Psoas muscle (tissue), 8 donors: ENCODE measurements around the gene C2orf68. TPM values are rescaled to one million over a fixed set of nuclear protein-coding genes. Genes with fewer than 3 reads are reported as not detected.
A peak's percentile ranks its signal among the peaks of the same experiment; 100 is the strongest.

Source experiments
- ATAC-seq, 4 donors: fragments of 200-7000 bp; cut with Tn5 transposase; one replicate each; pipeline ENCODE4 v1.9.1; 2020; ENCODE audit warnings: moderate library complexity in 3 of 4, mild to moderate bottlenecking in 2 of 4
- DNase-seq, 2 donors: peaks; one replicate each; pipeline ENCODE4 v3.0.0-alpha.2; 2020
- H3K27ac ChIP-seq: fragments of 200-600 bp; one replicate; pipeline ENCODE4 v1.8.0; 2022
- H3K27me3 ChIP-seq, 3 donors: fragments of 200-600 bp in 1 of 3; one replicate each; pipeline versions ENCODE4 v1.6.1 to v1.8.0; 2013 to 2022; ENCODE audit warnings: low read length in 2 of 3, mild to moderate bottlenecking in 2 of 3, moderate library complexity in 1 of 3; ENCODE audit not compliant: insufficient read depth in 3 of 3
- H3K36me3 ChIP-seq, 2 donors: fragments of 200-600 bp in 1 of 2; one replicate each; pipeline versions ENCODE4 v1.6.1 to v1.8.0; 2013 to 2022; ENCODE audit warnings: low read depth in 1 of 2, mild to moderate bottlenecking in 1 of 2, moderate library complexity in 1 of 2; ENCODE audit not compliant: insufficient read depth in 1 of 2
- H3K4me1 ChIP-seq: fragments of 200-600 bp; one replicate; pipeline ENCODE4 v1.8.0; 2022
- H3K4me3 ChIP-seq: fragments of 200-600 bp; one replicate; pipeline ENCODE4 v1.8.0; 2022; ENCODE audit warnings: mild to moderate bottlenecking
- H3K9me3 ChIP-seq: fragments of 200-600 bp; one replicate; pipeline ENCODE4 v1.8.0; 2022
- CTCF ChIP-seq: fragments of 200-600 bp; IDR thresholded peaks from one replicate; pipeline ENCODE4 v1.8.0; 2022; ENCODE audit warnings: antibody characterized with exemption
- WGBS, 3 donors: extraction: QIAGEN DNeasy Blood & Tissue Kit; methylation state at CpG; one replicate each; pipeline versions ENCODE4 v1.1.6 to v1.1.7; 2013; 5-methylcytosine and 5-hydroxymethylcytosine counted together
- intact Hi-C, 2 donors: fragments of 100-400 bp; cut with DNase I; formaldehyde crosslinking; loops; one replicate each; pipeline versions ENCODE4 v1.11.0 to v1.14.2; 2022
- polyA plus RNA-seq, 3 donors: library from polyadenylated mRNA; stranded (reverse); fragments of 200-250 nt; gene quantifications; one replicate each; pipeline ENCODE4 v1.2.3, GENCODE V29; 2013
- total RNA-seq, 4 donors: library from RNA; stranded (reverse); fragmentation: NEBNext Ultra II Directional in 2 of 4; extraction: Animal tissue kit (Norgen Biotek cat#: 25700) in 2 of 4; gene quantifications; one replicate each; pipeline versions ENCODE4 v1.2.1 to v1.2.4, GENCODE V29; 2021 to 2023
- donor health status: healthy with polysubstance abuse.
- donor health status: DM: no; HTN: no; CAD: no; lungs with moderate emphysema.
- donor health status: Bipolar disorder and iron deficiency.
- donor health status: healthy.
- donor health status: DM: yes; HTN: yes; CAD: no.
- donor health status: DM: no; HTN: no; CAD: no.
- donor health status: DM: no; HTN: no; CAD: no.
- donor health status: DM: yes; HTN: yes; CAD: no.

C2orf68 gene
- total and polyA plus RNA-seq, 7 donors = 26.9 to 76.0 (median 45.6) TPM

- H3K27ac ChIP-seq = peak overlapping the region; percentile 89
- H3K4me3 ChIP-seq = no peak overlapping the region
- H3K27me3 ChIP-seq = no peaks in the 10 kb centered on the region
- H3K9me3 ChIP-seq = no peaks in the 10 kb centered on the region
- peaks cover 69% of the 10 kb centered on the region for H3K4me1 ChIP-seq
- DNase-seq (peak in 1 of 2 donors; percentile 62), ATAC-seq (no peak)
- TF ChIP-seq CTCF = no peak
- intact Hi-C loops = no loop called here
- 49 to 60% (median 53%) methylated on average over 12 of the region's 12 CpGs for WGBS, 3 donors
- H3K36me3 ChIP-seq = peaks cover 0 to 6% of the 10 kb centered on the region in 2 donors
Measured at GRCh38 chr2:85591563-85591962, 20.3 kb downstream of the C2orf68 start.

- no peak for TF ChIP-seq CTCF
- H3K4me1 ChIP-seq = peaks cover 67% of the 10 kb centered on the region
- ATAC-seq (no peak), DNase-seq (peak in 1 of 2 donors; percentile 24)
- peak overlapping the region; percentile 89 for H3K27ac ChIP-seq
- peaks cover 0 to 5% of the 10 kb centered on the region in 2 donors for H3K36me3 ChIP-seq
- no peaks in the 10 kb centered on the region for H3K9me3 ChIP-seq
- no peak overlapping the region for H3K4me3 ChIP-seq
- intact Hi-C loops = no loop called here
- no peaks in the 10 kb centered on the region for H3K27me3 ChIP-seq
- WGBS, 3 donors = 73 to 84% (median 74%) methylated on average over 2 of the region's 2 CpGs
Measured at GRCh38 chr2:85590950-85591349, 20.9 kb downstream of the C2orf68 start.

GRCh38 chr2:85589982-85590791 is 21.7 kb downstream of the C2orf68 start:
- Histone ChIP-seq H3K27ac (peak overlapping the region; percentile 89), H3K9me3 (no peaks in the 10 kb centered on the region), H3K27me3 (no peaks in the 10 kb centered on the region), H3K4me1 (peaks cover 75% of the 10 kb centered on the region), H3K36me3 (peaks cover 0 to 5% of the 10 kb centered on the region in 2 donors), H3K4me3 (no peak overlapping the region)
- WGBS, 3 donors = 42 to 50% (median 47%) methylated on average over 7 of the region's 7 CpGs
- TF ChIP-seq CTCF = no peak
- intact Hi-C loops = no loop called here
- ATAC-seq (no peak), DNase-seq (peak in 1 of 2 donors; percentile 60)

GRCh38 chr2:85589181-85589580 is 22.7 kb downstream of the C2orf68 start:
- peaks cover 70% of the 10 kb centered on the region for H3K4me1 ChIP-seq
- DNase-seq = peak; percentile 44 to 72

More at GRCh38 chr2:85589181-85589580, 22.7 kb downstream of the C2orf68 start:
- Histone ChIP-seq H3K9me3 (no peaks in the 10 kb centered on the region), H3K36me3 (peaks cover 0 to 5% of the 10 kb centered on the region in 2 donors), H3K27ac (peak overlapping the region; percentile 89), H3K27me3 (no peaks in the 10 kb centered on the region), H3K4me3 (no peak overlapping the region)
- ATAC-seq = no peak
- intact Hi-C loops = no loop called here
- 27 to 40% (median 27%) methylated on average over 4 of the region's 4 CpGs for WGBS, 3 donors
- no peak for TF ChIP-seq CTCF
